ENCODE measurements around the gene FBXO31. TPM values are rescaled to one million over a fixed set of nuclear protein-coding genes. Genes with fewer than 3 reads are reported as not detected.

The FBXO31 gene
- total and polyA plus RNA-seq, 2 of the 8 experiments (the other 6 are each of a cell fraction or from before 2014, with no cell fraction given), result 8.3 to 21.6 TPM

GRCh38 chr16:87317750-87318644 is 65.6 kb downstream of the FBXO31 start:
- ChIA-PET CTCF (ENCODE audit: partially characterized antibody) (interaction anchor here (0.6 to 1.3 kb wide), 7 partner anchors 9 to 123 kb away, joined by 3 to 4 read pairs (median 3); no protein-coding TSS in a partner anchor), POLR2A (ENCODE audit: partially characterized antibody) (interaction anchor here (0.7 to 3.3 kb wide), 16 partner anchors 9 to 173 kb away, joined by 3 to 17 read pairs (median 3); partner anchors contain the start of gene FBXO31)
- Histone ChIP-seq H3K9ac (replicated peaks in 1 of 4; ENCODE audit: extremely low read depth in 1 of 4, low read depth in 3 of 4, low read length in 3 of 4) (peak overlapping the region; percentile 91 to 95 (median 93)), H2BK5ac (ENCODE audit: low read depth, low read length) (no peak overlapping the region; the same call in 1 of the 2 replicates), H2BK20ac (ENCODE audit: low read length) (no peak overlapping the region), H3K27me3 (replicated peaks in 1 of 4; ENCODE audit: control insufficient read depth in 3 of 4, extremely low read depth in 1 of 4, insufficient read depth in 3 of 4, low read length in 3 of 4) (no peaks in the 10 kb centered on the region), H3K4ac (replicated peaks; ENCODE audit: insufficient read length, low read depth, low read length) (peak overlapping the region; percentile 23), H3K4me3 (ENCODE audit: extremely low read depth in 1 of 4, insufficient read depth in 2 of 4, low read depth in 3 of 4, low read length in 4 of 4) (peak overlapping the region; percentile 77 to 99 (median 94)), H3K79me2 (ENCODE audit: control insufficient read depth in 1 of 2, insufficient read depth in 2 of 2, low read length in 2 of 2) (peaks cover 0 to 12% of the 10 kb centered on the region in 2 experiments; a peak in 2 of 4 replicates), H2AFZ (ENCODE audit: low read length) (no peak overlapping the region), H4K20me1 (replicated peaks in 1 of 2; ENCODE audit: control insufficient read depth in 1 of 2, insufficient read depth in 2 of 2, low read length in 2 of 2) (no peaks in the 10 kb centered on the region), H3K14ac (ENCODE audit: insufficient read length) (no peak overlapping the region), H2BK15ac (ENCODE audit: low read length) (no peak overlapping the region), H3K27ac (ENCODE audit: low read depth, low read length) (peak overlapping the region; percentile 88), H3K4me2 (ENCODE audit: insufficient read depth in 1 of 2, low read depth in 2 of 2, low read length in 2 of 2) (peak overlapping the region; percentile 80 to 97), H2BK12ac (ENCODE audit: low read depth, low read length) (no peak overlapping the region), H3K23ac (ENCODE audit: insufficient read length) (no peak overlapping the region), H4K8ac (ENCODE audit: extremely low read depth, insufficient read depth, low read length) (peak overlapping the region; percentile 98), H2BK120ac (replicated peaks; ENCODE audit: low read depth, low read length) (no peak overlapping the region), H2AK5ac (ENCODE audit: low read depth, low read length) (no peak overlapping the region), H3K36me3 (ENCODE audit: control insufficient read depth in 2 of 4, insufficient read depth in 4 of 4, low read length in 3 of 4) (no peaks in the 10 kb centered on the region; a peak in 1 of 8 replicates), H3K9me3 (ENCODE audit: insufficient read depth in 2 of 2, low read depth in 1 of 2, low read length in 1 of 2) (no peaks in the 10 kb centered on the region), H3K56ac (replicated peaks; ENCODE audit: insufficient read length, low read depth, low read length) (peak overlapping the region; percentile 95), H4K5ac (ENCODE audit: insufficient read length, low read depth, low read length) (peak overlapping the region; percentile 74), H3K4me1 (replicated peaks in 1 of 4; ENCODE audit: control insufficient read depth in 3 of 4, insufficient read depth in 4 of 4, low read length in 3 of 4) (peaks cover 0 to 5% (median 3%) of the 10 kb centered on the region in 4 experiments; a peak in 6 of 7 replicates), H3K79me1 (ENCODE audit: low read depth, low read length) (no peaks in the 10 kb centered on the region), H3K23me2 (ENCODE audit: low read depth, low read length) (peaks cover 5% of the 10 kb centered on the region; the same call in 1 of the 2 replicates), H3K18ac (ENCODE audit: extremely low read depth, low read length) (peak overlapping the region; percentile 62; the same call in 1 of the 2 replicates), H4K91ac (replicated peaks; ENCODE audit: insufficient read length, low read length) (no peak overlapping the region)
- DNase-seq (ENCODE audit: low read depth in 1 of 2, low spot score in 2 of 2), result no peak
- 17% methylated on average over 23 of the region's 28 CpGs; no CpG with 5 or more reads in 1 of the 2 experiments for WGBS, 2 experiments (ENCODE audit: extremely low coverage in 1 of 2, insufficient coverage in 1 of 2, insufficient read length in 1 of 2, insufficient replicate concordance in 2 of 2, low coverage in 1 of 2, low lambda C conversion rate in 2 of 2, missing lambda C conversion rate in 1 of 2)
- FAIRE-seq, result no peak
- TF ChIP-seq TEAD4 (IDR thresholded peaks at IDR 0.05; ENCODE audit: low read depth, low read length) (no peak), ATF3 (IDR thresholded peaks at IDR 0.05; ENCODE audit: insufficient read depth, low read depth, low read length) (no peak), NRF1 (IDR thresholded peaks at IDR 0.05; ENCODE audit: low read depth, low read length) (no peak), CHD1 (IDR thresholded peaks at IDR 0.05; ENCODE audit: low read depth, low read length) (no peak), KDM1A (IDR thresholded peaks at IDR 0.05; ENCODE audit: borderline replicate concordance, low read length) (no peak), RNF2 (IDR thresholded peaks at IDR 0.05; ENCODE audit: borderline replicate concordance, low read depth, low read length, missing control alignments, poor library complexity, severe bottlenecking) (no peak), SAP30 (IDR thresholded peaks at IDR 0.05; ENCODE audit: insufficient read depth, insufficient replicate concordance, low read length) (no peak), CHD2 (IDR thresholded peaks at IDR 0.05; ENCODE audit: low read length) (no peak)

Data from H1 (cell line).